Measurements from ENCODE around the gene NEU2.

NEU2 gene

DNA sequence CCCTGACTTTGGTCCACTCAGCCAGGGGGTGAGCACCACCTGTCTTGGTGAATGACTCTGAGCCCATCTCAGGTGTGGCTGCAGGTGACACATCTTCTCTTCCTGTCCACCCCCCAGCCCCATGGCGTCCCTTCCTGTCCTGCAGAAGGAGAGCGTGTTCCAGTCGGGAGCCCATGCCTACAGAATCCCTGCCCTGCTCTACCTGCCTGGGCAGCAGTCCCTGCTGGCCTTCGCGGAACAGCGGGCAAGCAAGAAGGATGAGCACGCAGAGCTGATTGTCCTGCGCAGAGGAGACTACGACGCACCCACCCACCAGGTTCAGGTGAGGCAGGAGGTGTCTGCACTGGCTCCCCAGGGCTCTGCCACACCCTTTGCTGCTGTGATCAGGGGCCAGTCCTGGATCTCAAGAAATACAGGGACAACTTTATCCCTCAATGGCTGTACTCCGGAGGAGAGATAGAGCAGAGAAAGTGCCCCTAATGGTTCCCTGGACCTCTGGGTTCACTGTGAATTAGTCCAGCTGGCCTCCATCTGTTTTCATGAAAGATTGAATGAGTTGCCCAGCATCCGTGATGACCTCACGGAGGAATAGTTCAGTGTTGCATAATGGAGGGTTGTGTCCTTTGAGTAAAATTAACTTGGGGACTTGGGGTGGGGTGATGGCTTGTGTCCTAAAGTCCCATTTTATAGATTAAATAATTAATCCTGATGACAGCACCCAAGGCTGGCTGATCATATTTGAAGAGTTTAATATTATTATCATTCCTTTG is at the start of gene NEU2:
NEU2 (plus strand) TSS at position 122 of the 770 bp plus-strand sequence; CDS start at position 122, 0 bp downstream.
- no peak for DNase-seq

DNA sequence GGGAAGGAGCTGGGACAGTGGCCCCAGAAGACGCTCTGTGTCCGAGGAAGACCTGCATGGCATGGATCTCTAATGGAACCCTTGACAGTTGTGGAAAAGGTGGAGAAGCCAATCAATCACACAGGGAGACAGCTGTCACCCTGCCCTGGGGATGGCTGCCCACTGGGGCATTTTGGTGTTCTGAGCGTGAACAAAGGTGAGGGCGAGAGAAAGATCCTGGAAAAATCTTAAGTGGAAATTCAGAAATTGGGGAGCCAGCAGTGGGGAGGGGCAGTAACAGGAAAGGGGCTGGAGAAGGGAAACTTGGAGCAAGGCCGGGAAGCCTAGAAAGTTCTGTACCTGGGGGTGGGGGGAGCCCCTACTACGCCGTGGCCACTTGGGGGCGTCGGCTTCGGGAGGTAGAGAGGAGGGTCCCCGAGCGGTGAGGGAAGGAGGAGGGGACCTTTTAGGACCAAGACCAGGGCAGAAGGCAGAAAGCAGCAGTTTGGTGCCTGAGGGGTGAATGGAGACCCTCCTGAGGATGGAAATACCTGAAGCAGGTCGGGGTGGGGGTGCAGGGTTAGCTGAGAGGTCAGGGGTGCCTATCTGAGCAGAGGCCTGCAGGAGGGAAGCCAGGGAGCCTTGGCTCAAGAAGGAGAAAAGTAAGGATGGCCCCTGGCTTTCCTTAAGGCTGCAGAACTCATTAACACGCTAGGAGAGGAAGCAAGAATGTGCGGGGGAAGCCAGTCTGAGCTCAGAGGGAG is 49.4 kb upstream of the NEU2 start:
- DNase-seq = no peak

DNA sequence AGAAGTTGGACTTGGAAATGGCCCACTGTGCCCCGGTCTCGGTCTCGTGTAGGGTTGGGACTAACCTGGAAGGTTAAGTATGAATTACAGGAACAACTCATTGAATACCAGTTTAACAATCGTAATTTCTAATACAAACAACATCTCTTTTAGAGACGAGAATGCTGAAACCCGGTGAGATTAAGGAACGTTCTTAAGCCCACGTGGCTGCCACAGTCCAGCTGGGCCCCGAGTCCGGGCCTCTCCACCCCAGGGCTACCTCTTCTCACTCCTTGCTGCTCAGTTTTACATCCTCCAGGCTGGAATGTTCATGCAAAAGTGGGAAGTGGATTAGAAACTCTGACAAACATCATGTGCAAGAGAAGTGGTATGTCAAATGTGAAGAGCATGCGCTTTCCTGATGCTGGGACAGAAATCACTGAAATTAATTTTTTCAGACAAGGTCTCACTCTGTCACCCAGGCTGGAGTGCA is 48.8 kb upstream of the NEU2 start:
- DNase-seq = no peak

DNA sequence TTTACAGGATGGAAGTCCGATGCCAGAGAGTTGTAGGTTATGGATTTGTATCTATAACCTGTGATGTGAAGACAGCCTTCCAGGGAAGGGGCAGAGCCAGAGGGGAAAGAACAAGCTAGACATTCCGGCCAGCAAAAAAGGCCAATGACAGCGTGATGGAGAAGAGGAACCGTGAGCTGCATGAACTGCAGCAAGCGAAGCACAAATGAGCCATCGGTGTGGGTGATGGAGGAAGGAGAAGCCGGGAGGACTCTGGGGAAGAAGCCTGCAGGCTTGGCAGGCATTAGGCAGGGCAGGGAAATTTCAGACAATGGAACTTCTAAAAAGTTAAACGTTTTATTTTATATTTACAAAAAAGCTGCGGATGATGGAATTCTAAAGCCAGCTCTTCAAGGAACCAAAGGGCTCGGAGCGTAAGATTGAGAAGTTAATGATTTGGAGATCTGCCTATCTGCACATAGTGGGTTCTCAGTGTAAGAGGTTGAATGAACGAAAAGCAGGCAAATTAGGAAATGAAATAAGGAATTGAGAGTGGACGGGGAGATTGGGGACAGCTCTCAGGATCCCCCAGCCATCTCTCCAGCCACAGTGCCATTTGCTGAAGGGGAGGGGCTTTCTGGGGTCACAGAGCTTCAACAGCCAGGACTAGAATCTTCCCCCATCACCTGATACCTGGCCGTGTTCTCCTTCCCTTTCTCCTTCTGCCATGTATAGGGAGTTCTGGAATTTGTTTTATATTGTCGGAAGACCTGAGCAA is 47.8 kb upstream of the NEU2 start:
- no peak for DNase-seq

DNA sequence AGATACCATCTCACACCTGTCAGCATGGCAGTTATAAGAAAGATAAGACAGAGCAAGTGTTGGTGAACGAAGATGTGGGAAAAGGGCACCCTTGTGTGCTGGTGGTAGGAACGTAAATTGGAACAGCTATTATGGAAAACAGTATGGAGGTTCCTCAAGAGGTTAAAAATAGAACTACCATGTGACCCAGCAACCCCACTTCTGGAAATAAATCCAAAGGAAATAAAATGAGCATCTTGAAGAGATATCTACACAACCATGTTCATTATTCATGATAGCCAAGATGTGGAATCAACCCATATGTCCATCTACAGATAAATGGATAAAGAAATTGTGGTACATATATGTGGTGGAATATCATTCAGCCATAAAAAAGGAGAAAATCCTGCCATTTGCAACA is 46.3 kb upstream of the NEU2 start:
- no peak for DNase-seq

DNA sequence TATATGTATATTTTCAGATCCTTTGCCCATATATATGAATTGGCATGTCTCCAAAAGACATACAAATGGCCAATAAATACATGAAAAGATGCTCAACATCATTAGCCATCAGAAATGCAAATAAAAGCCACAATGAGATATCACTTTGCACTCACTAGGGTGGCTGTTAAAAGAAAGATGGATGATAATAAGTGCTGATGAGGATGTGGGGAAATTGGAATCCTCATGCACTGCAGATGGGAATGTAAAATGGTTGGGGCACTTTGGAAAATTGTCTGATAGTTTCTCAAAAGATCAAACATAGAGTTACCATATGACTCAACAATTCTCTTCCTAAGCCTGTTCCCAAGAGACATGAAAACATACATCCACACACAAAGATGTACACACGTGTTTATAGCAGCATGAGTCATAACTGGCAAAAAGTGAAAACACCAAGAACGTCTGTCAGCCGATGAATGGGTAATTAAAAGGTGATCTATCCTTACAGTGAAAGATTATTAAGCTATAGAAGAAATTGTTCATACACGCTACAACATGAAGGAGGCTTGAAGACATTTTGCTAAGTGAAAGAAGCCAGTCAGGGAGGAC is 39.1 kb upstream of the NEU2 start:
- DNase-seq = no peak

DNA sequence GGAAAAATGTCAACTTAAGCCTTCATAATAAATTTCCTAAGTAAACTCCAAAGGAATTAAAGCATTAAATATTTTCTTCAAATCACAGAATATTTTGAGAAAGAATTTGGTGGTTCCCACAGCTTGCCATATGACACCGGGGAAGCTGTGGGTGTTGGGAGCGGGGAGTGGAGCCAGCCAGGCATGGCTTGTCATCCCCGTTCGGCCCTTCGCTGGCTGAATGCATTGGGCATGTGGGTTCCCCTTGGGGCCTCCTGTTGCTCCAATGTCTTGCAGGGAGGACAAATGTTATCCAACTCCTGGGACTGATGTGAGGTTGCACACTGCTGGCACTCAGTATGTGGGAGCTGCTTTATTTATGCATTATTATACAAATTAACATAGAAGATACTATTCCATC is 38.0 kb upstream of the NEU2 start:
- DNase-seq = no peak

DNA sequence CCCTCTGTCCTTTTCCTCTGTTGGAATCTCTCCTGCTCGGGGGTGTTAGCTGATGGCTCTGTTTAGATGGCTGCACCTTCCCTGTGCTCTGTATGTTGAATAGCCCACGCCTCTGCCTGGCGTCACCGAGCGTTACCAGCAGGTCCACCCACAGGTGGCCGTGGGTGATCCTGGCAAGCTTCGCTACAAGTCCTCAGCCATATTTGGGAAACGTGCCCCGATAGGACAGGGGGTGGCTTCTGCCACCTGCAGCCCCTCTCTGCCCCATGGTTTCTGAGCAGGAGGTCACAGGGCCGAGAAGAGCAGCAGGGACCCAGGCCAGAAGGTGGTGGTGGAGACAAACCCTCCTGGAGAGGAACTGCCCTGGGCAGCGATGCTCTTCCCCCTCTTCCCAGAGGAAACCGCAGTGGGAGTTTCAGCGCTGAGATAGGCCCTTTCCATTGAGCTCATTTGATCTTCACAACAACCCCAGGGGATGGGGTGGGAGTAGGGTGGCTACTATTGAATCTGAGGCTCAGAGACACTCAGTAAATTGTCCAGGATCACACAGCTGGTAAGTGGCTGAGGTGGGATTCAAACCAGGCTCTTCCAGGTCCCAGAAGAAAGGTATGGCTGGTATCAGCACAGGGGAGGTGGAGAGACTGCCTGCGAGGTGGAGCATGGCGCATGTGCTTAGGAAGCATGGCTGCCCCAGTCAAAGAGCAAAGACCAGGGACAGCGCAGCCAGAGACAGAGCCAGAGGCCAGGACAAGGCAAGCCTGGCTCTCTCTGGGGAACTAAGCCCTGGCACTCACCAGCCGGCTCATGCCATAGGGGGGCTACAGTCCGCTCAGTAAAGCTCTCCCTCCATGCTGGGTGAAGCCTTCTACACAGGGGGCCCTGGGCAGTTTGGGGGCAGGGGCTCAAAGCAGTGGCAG is 34.5 kb upstream of the NEU2 start:
- DNase-seq = no peak

DNA sequence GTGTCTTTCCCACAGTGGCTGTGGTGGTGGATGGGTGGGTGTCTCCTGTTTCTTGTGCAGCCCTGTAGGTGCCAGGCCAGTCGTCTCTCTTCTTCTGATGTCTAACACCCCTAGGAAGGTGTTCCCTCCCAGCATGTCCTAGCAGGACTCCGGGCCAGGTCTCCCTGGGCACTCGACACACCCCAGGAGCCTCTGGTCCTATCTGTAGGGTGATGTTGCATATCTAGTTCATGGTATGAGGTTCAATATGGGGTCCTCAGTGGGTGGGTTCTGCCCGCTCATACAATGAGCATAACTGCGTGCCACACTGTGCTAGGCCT is 33.8 kb upstream of the NEU2 start:
- no peak for DNase-seq

DNA sequence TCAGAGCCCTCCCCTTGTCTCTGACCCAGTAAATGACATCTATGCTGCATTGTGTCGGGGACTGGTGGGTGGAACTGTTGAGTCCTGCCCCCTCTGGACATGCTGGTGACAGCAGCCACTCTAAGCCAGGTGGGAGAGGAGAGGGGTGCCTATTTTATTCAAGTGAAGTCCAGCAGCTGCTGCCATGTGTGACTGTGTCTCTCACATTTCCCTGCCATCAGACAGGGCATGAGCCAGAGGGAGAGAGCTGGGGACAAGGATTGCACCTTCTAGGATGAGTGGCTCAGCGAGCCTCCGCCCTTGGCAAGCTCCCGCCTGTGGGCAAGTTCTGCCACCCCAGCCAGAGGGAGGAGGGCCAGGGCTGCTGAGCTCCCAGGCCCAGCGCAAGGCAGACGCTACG is 33.1 kb upstream of the NEU2 start:
- no peak for DNase-seq

DNA sequence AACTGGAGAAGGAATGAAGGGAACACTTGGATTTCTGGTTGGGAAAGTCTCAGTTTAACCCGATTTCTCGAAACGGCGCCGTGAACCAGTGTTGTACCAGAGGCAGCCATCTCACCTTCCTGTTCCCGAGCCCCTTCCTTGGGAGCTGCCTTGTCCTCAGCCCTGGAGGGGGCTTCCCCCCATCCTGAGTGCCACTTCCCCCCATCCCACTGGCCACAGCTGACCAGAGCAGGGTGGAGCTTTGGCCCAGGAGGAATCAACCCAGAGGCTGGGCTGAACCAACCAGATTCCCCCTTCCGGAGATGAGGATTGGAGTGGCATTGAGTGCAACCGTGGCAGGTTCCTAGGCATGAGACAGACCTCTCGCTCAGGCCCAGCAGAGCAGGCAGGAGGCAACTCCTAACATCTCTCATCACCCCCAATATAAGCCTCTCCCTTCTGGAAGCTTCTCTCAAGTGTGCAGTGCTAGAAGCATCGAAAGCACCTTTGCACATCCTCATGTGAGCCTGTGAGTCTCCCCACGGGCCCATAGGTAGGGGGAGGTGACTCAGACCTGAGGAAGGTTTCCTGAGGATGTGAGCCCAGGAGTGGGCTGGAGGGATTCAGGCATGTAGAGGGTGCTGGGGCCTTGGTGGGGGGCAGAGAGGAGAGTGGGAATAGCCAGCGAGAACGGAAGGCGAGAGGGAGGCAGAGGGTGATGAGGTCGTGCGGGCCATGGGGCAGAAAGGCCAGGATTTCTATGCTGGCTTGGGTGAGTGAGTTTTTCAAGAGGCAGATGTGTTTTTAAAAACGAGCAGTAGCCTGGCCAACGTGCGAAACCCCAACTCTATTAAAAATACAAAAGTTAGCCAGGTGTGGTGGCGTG is 31.4 kb upstream of the NEU2 start:
- DNase-seq = no peak

DNA sequence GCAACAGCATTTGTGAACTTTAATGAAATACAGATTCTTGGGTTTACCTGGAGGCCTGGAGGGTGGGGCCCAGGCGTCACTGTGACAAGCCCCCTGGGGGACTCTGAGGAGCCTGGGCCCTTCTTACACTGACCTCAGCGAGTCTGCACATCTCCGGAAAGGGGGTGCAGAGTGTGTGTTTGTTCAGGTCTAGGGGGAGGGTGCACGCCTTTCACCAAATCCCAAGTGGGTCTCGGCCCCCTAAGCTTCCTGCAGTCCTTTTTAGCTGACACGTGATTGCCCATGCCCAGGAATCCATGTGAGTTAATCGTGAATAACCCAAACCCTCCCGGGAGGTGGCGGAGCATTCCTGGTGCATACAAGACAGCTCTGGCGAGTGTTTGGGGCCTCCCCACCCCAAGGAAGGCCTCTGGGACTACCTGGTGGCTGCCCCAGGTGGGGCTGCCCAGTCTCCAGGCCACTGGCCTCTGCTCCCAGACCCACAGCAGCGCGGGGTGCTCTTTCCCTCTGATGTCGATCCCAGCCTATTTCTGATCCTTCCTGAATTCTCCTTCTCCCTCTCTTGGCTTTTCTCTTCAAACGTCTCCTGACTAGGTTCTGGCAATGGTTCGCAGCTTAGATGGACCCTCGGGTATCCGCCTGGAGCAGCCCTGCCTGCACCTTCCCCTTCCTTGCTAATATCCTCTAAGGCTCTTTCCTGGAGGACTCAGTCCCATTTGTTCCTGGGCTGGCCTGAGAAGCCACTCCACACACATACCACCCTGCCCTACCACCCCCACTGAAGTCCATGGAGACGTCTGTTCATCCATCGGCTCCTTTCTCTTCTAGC is 29.4 kb upstream of the NEU2 start:
- DNase-seq = no peak

DNA sequence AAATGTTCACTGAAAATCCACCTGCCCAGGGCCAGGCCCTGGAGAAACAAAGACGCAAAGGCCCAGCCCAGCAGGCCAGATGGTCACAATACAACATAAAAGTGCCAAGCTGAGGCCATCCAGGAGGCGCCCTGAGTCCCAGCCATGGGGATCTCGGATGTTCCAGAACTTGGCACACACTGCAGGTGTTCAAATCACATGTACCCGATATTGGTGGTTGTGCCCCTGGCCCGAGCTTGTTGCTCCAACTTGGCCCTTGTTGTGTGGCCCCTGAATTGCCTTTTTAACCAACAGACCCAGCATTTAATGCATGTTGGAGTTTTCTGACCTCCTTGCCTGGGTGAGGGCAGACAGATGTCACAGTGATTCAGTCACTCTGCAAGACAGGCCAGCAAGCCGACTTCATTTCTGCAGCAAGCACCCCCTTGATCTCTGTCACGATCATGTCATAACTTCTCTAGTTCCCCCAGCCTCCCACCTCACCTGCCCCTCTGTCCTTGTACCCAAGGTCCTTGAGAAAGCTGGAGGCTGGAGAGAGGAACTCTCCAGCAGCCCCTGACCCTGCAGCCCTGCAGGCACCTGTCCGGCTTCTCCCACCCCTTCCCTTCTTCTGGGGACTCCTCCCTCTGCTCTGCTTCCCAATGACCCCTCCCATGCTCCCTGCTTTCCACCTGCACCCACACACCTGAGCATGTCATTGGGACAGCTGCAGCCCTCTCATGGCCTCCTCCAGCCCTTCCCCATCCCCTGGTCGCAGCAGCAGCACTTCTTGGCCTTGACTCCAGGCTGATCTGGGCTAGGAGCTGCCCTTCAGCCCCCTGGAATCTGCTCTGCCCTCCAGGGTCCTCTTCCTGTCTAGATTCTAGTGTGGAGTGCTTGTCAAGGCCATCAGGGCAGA is 28.6 kb upstream of the NEU2 start:
- DNase-seq = no peak

DNA sequence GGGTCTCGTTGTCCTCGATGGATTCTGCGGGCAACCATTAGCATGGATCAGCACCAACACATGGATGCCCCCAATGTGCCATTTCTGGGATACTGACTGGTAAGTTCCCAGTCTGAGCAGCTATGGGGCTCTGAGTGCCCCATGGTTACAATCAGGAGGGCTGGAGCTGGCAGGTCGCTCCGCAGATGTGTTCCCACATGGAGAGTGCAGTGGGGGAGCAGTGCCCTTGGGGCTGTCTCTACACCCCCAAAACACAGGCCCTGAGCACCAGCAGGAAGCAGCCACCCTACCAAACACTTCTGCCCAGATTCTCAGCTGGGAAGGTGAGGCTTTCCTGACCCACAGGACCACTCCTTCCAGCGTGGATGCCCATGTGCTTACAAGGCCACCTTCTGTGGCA is 27.4 kb upstream of the NEU2 start:
- no peak for DNase-seq

DNA sequence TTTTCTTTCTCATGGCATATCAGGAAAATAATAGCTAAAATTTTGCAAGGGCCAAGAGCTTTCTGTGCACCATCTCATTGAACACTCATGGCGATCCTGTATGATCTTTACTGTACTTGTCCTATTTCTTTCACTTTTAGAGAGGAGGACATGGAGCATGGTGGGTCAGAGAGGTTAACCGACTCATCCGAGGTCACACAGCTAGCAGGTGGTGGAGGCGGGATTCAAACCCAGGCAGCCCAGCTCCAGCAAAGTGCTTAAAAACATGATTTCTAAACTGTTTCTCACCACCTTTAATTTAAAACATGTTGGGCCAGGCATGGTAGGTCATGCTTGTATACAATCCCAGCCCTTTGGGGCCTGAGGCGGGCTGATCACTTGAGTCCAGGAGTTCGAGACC is 25.8 kb upstream of the NEU2 start:
- no peak for DNase-seq

DNA sequence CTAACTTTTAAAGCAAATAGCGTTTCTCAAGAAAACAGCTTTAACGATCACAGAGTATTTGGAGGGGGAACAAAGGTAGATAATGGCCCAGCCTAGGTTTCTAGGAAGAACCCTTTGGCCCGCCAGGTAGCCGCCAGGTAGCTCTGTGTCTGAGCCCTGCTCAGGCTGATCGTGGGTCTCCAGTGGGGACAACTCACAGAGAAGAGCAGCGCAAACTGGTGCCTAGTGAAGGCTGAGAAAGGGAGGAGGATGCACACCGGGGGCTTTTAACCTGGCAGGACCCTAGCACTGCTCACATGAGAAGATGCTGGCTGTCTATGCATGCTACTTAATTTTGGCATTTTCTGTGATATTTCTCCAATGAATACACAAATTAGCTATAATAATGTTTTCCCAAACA is 25.2 kb upstream of the NEU2 start:
- DNase-seq = no peak

DNA sequence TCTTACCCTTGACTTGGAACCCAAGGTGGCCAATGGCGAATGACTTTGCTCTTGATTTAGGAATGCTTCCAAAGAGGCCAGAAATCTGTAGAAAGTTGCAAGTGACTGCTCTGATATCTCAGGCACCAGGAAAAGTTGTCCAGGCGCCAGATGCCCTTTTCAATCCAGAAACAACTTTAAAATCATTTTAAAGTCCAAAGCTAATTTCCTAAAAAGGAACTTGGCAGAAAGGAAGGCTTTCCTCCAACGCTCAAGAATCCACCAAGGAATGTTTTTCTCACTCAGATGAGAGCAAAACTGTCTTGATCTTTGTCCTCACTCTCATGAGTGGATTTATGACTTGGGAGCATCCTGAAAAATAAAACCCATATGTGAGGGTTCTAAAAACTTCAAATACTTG is 24.7 kb upstream of the NEU2 start:
- no peak for DNase-seq

DNA sequence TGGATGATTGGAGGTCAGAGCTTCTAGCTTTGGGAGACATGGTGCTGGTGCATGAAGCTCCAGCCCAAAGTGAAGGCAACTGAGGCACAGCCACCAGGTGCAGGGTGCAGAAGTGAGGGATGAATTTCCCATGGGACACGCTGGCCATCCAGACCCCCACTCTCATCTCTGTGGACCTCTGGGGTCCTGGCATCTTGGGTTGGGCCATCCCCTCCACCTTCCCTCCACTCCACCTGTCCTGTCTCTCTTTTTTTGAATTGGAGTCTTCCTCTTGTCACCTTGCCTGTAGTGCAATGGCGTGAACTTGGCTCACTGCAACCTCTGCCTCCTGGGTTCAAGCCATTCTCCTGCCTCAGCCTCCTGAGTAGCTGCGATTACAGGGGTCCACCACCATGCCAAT is 22.8 kb upstream of the NEU2 start:
- no peak for DNase-seq

DNA sequence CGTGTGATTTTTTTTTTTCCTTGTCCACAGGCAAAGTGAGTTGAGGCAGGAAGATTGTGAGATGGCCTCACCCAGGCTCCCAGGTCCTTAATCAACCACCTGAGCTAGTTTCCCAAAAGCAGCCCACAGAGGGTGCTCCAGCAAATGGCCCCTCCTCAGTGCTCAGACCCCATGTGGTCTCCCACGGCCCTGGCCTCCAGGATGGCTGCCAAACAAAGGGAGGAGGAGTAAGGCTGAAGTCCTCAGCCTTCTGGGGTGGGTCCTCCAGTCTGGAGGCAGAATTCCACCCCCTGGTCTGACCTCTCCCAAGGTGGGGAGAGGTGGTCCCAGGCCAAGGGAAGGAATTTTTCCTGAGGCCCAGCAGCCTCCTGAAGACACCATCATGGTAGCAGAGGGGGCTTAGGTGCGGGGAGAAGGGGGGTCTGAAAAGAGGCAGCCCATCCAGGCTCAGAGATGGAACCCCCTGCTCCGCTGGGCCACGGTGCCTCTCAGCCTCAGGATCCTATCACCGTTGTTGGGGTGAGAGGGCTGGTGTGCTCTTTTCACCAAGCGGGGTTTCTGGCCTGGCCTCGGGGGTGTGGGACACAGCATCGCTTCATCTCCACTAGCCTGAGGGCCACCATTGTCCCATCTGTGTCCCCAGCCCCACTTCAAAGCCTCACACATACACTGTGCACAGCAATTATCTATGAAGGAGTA is 21.8 kb upstream of the NEU2 start:
- no peak for DNase-seq

Data from CD4-positive, alpha-beta T cell treated with Interleukin-17A for 1 hour (primary cell).